Measurements from ENCODE around the gene EYA4.

GRCh38 chr6:133408543-133408942, 167.4 kb downstream of the EYA4 start:
- no peak for TF ChIP-seq CTCF (IDR thresholded peaks at IDR 0.05)
- no peak for TF ChIP-seq ARID4B (CRISPR knock-in tag; IDR thresholded peaks at IDR 0.05; ENCODE audit: borderline replicate concordance)
- no peak for TF ChIP-seq IRF1 (CRISPR knock-in tag; IDR thresholded peaks at IDR 0.05)
- TF ChIP-seq ZBTB43 (CRISPR knock-in tag; IDR thresholded peaks at IDR 0.05): no peak
- TF ChIP-seq E2F1 (CRISPR knock-in tag; IDR thresholded peaks at IDR 0.05): no peak
- no peak for TF ChIP-seq CBFB (CRISPR knock-in tag; IDR thresholded peaks at IDR 0.05; ENCODE audit: low read depth)
- no peak for TF ChIP-seq E2F5 (CRISPR knock-in tag; IDR thresholded peaks at IDR 0.05)
- TF ChIP-seq JAZF1 (CRISPR knock-in tag; IDR thresholded peaks at IDR 0.05): no peak
- TF ChIP-seq MAX (CRISPR knock-in tag; IDR thresholded peaks at IDR 0.05): no peak
- no peak for TF ChIP-seq NFYB (CRISPR knock-in tag; conservative IDR thresholded peaks at IDR 0.05; ENCODE audit: low read depth)
- no peak for TF ChIP-seq ESRRA (CRISPR knock-in tag; IDR thresholded peaks at IDR 0.05; ENCODE audit: borderline replicate concordance)
